Panc1 (cell line): ENCODE measurements around the gene HIPK2. TPM values are rescaled to one million over a fixed set of nuclear protein-coding genes. Genes with fewer than 3 reads are reported as not detected.

Source experiments
- ATAC-seq: fragments of 200-7000 bp; cut with Tn5 transposase; 2 replicates; pipeline ENCODE4 v1.9.1; 2020; ENCODE audit warnings: mild to moderate bottlenecking, moderate library complexity
- BruUV-seq: library from RNA; stranded (reverse); fragments of 400-500 nt; replicated peaks from 2 replicates; lab custom pipeline; 2021; lab: Mats Ljungman, UMichigan
- CTCF ChIA-PET: fragments of 300-600 bp; sonication (Branson Sonifier 250); formaldehyde crosslinking; loops from one replicate; lab custom pipeline; 2022; ENCODE audit warnings: antibody characterized with exemption; lab: Charles Lee
- POLR2A ChIA-PET: fragments of 300-600 bp; sonication (Branson Sonifier 250); formaldehyde crosslinking; loops from one replicate; lab custom pipeline; 2022; ENCODE audit warnings: antibody characterized with exemption; lab: Charles Lee
- DNase-seq: peaks from one replicate; pipeline ENCODE4 v3.0.0-alpha.2; 2010; ENCODE audit warnings: low read depth, low spot score
- H3K27ac ChIP-seq: 2 replicates; pipeline ENCODE4 v1.5.1; 2011; ENCODE audit warnings: mild to moderate bottlenecking, low read length, inconsistent platforms
- H3K27me3 ChIP-seq: fragments of 200-500 bp; sonication (Bioruptor generic); 2 replicates; pipeline ENCODE4 v1.6.0; 2014; ENCODE audit warnings: low read length, inconsistent platforms; ENCODE audit not compliant: control insufficient read depth, insufficient read depth
- H3K36me3 ChIP-seq: fragments of 200-500 bp; sonication (Bioruptor generic); 2 replicates; pipeline ENCODE4 v1.5.1; 2014; ENCODE audit warnings: inconsistent platforms, mild to moderate bottlenecking, low read length, moderate library complexity; ENCODE audit not compliant: control insufficient read depth, insufficient read depth
- H3K4me1 ChIP-seq: 2 replicates; pipeline ENCODE4 v1.5.1; 2011; ENCODE audit warnings: inconsistent platforms, mild to moderate bottlenecking, low read length, moderate library complexity; ENCODE audit not compliant: control insufficient read depth, insufficient read depth
- H3K4me3 ChIP-seq, 2 experiments: 2 replicates each; pipeline ENCODE4 v1.5.1; 2011 to 2012; ENCODE audit warnings: low read depth in 2 of 2, low read length in 2 of 2, mild to moderate bottlenecking in 2 of 2, inconsistent platforms in 1 of 2, moderate library complexity in 1 of 2
- H3K9me3 ChIP-seq: fragments of 200-500 bp; sonication (Bioruptor generic); 2 replicates; pipeline ENCODE4 v1.5.1; 2014; ENCODE audit warnings: low read depth, mild to moderate bottlenecking, inconsistent platforms, low read length, moderate library complexity; ENCODE audit not compliant: control insufficient read depth, insufficient read depth
- POLR2AphosphoS5 ChIP-seq: IDR thresholded peaks from 2 replicates; pipeline ENCODE4 v1.6.1; 2012; ENCODE audit warnings: mild to moderate bottlenecking, low read depth, low read length, moderate library complexity
- SIN3A ChIP-seq: IDR thresholded peaks from 2 replicates; pipeline ENCODE4 v1.6.1; 2012; ENCODE audit warnings: low read depth, mild to moderate bottlenecking, low read length, moderate library complexity, borderline replicate concordance; ENCODE audit not compliant: insufficient read depth
- TCF7L2 ChIP-seq: IDR thresholded peaks from 2 replicates; pipeline ENCODE4 v1.6.1; 2011; ENCODE audit warnings: mild to moderate bottlenecking, low read depth, low read length, inconsistent platforms
- in situ Hi-C: cut with HindIII; loops from 2 replicates; pipeline ENCODE4 v1.10.0; 2016; ENCODE audit warnings: low sequenced_read_pairs, low pct_unique_long_range_greater_than_20kb
- intact Hi-C: fragments of 100-400 bp; cut with micrococcal nuclease; formaldehyde crosslinking; loops from one replicate; pipeline ENCODE4 v1.10.0; 2022; ENCODE audit not compliant: unreplicated experiment
- total RNA-seq: library from RNA; stranded (reverse); gene quantifications from one replicate; pipeline ENCODE4 v1.2.1, GENCODE V29; 2021; ENCODE audit not compliant: unreplicated experiment
- TF ChIP-seq, protein P1 (sequence below), 2 experiments: IDR thresholded peaks; 2 replicates each; pipeline ENCODE4 v1.6.1; 2011 to 2012; ENCODE audit warnings: low read depth in 2 of 2, control low read depth in 1 of 2, low read length in 1 of 2, mild to moderate bottlenecking in 1 of 2, moderate library complexity in 1 of 2; ENCODE audit not compliant: insufficient read depth in 1 of 2
- TF ChIP-seq, protein P2 (sequence below): fragments of 450-650 bp; IDR thresholded peaks from 2 replicates; pipeline ENCODE4 v1.5.1; 2017; ENCODE audit warnings: mild to moderate bottlenecking

The HIPK2 gene
- total RNA-seq, 1 experiment from 2014 or later, result 34.1 TPM

DNA sequence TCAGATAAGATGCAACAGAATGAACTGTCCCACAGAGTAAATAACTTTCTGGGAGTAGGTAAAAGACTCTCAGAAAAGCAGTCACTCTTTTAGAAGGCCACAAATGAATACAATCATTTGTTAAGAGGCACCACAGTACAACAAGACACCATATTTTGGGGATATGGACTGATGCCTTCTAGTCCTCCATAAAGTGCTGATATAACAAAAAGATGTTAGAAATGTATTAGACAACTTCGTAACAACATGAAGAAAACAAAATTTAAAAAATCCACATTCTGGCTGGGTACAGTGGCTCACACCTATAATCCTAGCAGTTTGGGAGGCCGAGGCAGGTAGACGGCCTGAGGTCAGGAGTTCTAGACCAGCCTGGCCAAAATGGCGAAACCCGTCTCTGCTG lies 111.3 kb downstream of the HIPK2 start:
- TF ChIP-seq, protein P1, sequence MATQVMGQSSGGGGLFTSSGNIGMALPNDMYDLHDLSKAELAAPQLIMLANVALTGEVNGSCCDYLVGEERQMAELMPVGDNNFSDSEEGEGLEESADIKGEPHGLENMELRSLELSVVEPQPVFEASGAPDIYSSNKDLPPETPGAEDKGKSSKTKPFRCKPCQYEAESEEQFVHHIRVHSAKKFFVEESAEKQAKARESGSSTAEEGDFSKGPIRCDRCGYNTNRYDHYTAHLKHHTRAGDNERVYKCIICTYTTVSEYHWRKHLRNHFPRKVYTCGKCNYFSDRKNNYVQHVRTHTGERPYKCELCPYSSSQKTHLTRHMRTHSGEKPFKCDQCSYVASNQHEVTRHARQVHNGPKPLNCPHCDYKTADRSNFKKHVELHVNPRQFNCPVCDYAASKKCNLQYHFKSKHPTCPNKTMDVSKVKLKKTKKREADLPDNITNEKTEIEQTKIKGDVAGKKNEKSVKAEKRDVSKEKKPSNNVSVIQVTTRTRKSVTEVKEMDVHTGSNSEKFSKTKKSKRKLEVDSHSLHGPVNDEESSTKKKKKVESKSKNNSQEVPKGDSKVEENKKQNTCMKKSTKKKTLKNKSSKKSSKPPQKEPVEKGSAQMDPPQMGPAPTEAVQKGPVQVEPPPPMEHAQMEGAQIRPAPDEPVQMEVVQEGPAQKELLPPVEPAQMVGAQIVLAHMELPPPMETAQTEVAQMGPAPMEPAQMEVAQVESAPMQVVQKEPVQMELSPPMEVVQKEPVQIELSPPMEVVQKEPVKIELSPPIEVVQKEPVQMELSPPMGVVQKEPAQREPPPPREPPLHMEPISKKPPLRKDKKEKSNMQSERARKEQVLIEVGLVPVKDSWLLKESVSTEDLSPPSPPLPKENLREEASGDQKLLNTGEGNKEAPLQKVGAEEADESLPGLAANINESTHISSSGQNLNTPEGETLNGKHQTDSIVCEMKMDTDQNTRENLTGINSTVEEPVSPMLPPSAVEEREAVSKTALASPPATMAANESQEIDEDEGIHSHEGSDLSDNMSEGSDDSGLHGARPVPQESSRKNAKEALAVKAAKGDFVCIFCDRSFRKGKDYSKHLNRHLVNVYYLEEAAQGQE (IDR thresholded peaks at IDR 0.05; ENCODE audit: insufficient read depth in 1 of 2, low read depth in 2 of 2, low read length in 1 of 2), result no peak
- TF ChIP-seq, protein P2, sequence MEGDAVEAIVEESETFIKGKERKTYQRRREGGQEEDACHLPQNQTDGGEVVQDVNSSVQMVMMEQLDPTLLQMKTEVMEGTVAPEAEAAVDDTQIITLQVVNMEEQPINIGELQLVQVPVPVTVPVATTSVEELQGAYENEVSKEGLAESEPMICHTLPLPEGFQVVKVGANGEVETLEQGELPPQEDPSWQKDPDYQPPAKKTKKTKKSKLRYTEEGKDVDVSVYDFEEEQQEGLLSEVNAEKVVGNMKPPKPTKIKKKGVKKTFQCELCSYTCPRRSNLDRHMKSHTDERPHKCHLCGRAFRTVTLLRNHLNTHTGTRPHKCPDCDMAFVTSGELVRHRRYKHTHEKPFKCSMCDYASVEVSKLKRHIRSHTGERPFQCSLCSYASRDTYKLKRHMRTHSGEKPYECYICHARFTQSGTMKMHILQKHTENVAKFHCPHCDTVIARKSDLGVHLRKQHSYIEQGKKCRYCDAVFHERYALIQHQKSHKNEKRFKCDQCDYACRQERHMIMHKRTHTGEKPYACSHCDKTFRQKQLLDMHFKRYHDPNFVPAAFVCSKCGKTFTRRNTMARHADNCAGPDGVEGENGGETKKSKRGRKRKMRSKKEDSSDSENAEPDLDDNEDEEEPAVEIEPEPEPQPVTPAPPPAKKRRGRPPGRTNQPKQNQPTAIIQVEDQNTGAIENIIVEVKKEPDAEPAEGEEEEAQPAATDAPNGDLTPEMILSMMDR, result no peak
- TF ChIP-seq SIN3A (no peak), TCF7L2 (no peak), POLR2AphosphoS5 (no peak)
- POLR2A ChIA-PET, result no interaction called here
- Histone ChIP-seq H3K4me1 (no peaks in the 10 kb centered on the region; the same call in 1 of the 2 replicates), H3K4me3 (no peak overlapping the region), H3K9me3 (no peaks in the 10 kb centered on the region), H3K27me3 (no peaks in the 10 kb centered on the region), H3K36me3 (no peaks in the 10 kb centered on the region), H3K27ac (no peak overlapping the region)
- ATAC-seq (no peak), DNase-seq (no peak)
- no TSS peak for BruUV-seq
- intact Hi-C loops (no loop called here), in situ Hi-C loops (no loop called here)
- CTCF ChIA-PET, result interaction anchor here (0.7 kb wide), 1 partner anchor 151 kb away, joined by 6 read pairs; no protein-coding TSS in a partner anchor

DNA sequence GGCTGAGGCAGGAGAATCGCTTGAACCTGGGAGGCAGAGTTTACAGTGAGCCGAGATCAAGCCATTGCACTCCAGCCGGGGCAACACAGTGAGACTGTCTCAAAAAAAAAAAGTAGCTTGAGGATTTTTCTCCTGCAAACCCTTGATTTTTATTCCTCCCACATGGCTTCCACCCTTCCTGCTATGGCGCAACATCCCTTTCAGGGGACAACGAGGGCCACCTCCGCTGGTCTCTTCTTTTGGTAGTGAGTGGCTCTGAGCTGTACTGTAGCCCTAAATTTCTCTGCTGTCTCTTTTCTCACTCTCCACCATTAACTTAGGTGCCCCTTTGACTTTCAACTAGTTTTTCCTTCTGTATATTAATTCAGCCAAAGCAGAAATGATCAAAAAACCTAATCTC lies 113.4 kb downstream of the HIPK2 start:
- no peaks in the 10 kb centered on the region for H3K9me3 ChIP-seq
- in situ Hi-C loops, result no loop called here

More for the DNA sequence above, 113.4 kb downstream of the HIPK2 start:
- ATAC-seq (no peak), DNase-seq (no peak)
- no peaks in the 10 kb centered on the region for H3K27me3 ChIP-seq
- H3K36me3 ChIP-seq, result no peaks in the 10 kb centered on the region
- ChIA-PET CTCF (interaction anchor here (0.6 kb wide), 1 partner anchor 16 kb away, joined by 5 read pairs; no protein-coding TSS in a partner anchor), POLR2A (no interaction called here)
- TF ChIP-seq, protein P2, result no peak
- TF ChIP-seq, protein P1 (IDR thresholded peaks at IDR 0.05; ENCODE audit: insufficient read depth in 1 of 2, low read depth in 2 of 2, low read length in 1 of 2), result no peak
- TF ChIP-seq TCF7L2 (no peak), SIN3A (no peak), POLR2AphosphoS5 (no peak)
- no TSS peak for BruUV-seq
- no peak overlapping the region for H3K4me3 ChIP-seq
- H3K27ac ChIP-seq, result no peak overlapping the region
- H3K4me1 ChIP-seq, result no peaks in the 10 kb centered on the region; the same call in 1 of the 2 replicates
- intact Hi-C loops, result no loop called here
